RWPE2 (cell line): Measurements from ENCODE around the gene BTBD9.

Experiments used
- ATAC-seq: fragments of 200-7000 bp; cut with Tn5 transposase; 3 replicates; pipeline ENCODE4 v1.9.1; 2021; ENCODE audit warnings: low read depth
- DNase-seq: peaks from one replicate; pipeline ENCODE4 v3.0.0-alpha.2; 2020; ENCODE audit warnings: low spot score
- H3K27ac ChIP-seq: fragments of 450-650 bp; 2 replicates; pipeline ENCODE4 v1.5.1; 2017; ENCODE audit warnings: mild to moderate bottlenecking; ENCODE audit not compliant: poor library complexity, severe bottlenecking
- H3K27me3 ChIP-seq: fragments of 250-450 bp; sonication (Bioruptor Pico); 2 replicates; pipeline ENCODE4 v1.5.1; 2021; ENCODE audit warnings: mild to moderate bottlenecking, moderate library complexity; ENCODE audit not compliant: insufficient read depth, poor library complexity, severe bottlenecking
- H3K36me3 ChIP-seq: fragments of 250-450 bp; sonication (Bioruptor Pico); 2 replicates; pipeline ENCODE4 v1.5.1; 2020; ENCODE audit warnings: low read depth, mild to moderate bottlenecking, moderate library complexity
- H3K4me1 ChIP-seq: fragments of 250-450 bp; sonication (Bioruptor Pico); 2 replicates; pipeline ENCODE4 v1.5.1; 2021; ENCODE audit warnings: mild to moderate bottlenecking, moderate library complexity; ENCODE audit not compliant: insufficient read depth, poor library complexity, severe bottlenecking
- H3K4me3 ChIP-seq: fragments of 250-450 bp; sonication (Bioruptor Pico); 2 replicates; pipeline ENCODE4 v1.5.1; 2021; ENCODE audit warnings: mild to moderate bottlenecking, moderate library complexity; ENCODE audit not compliant: severe bottlenecking
- H3K9me3 ChIP-seq: fragments of 250-450 bp; sonication (Bioruptor Pico); 2 replicates; pipeline ENCODE4 v1.5.1; 2021; ENCODE audit warnings: mild to moderate bottlenecking, moderate library complexity; ENCODE audit not compliant: severe bottlenecking
- CTCF ChIP-seq: fragments of 450-650 bp; IDR thresholded peaks from one replicate; pipeline ENCODE4 v1.5.1; 2017; ENCODE audit warnings: mild to moderate bottlenecking, moderate library complexity; ENCODE audit not compliant: poor library complexity, severe bottlenecking

Gene BTBD9

GRCh38 chr6:38654263-38654662 lies 14.5 kb upstream of the BTBD9 start:
- TF ChIP-seq CTCF: no peak
- Histone ChIP-seq H3K27ac (no peak overlapping the region), H3K4me3 (no peak overlapping the region), H3K9me3 (no peaks in the 10 kb centered on the region), H3K4me1 (no peaks in the 10 kb centered on the region), H3K27me3 (no peaks in the 10 kb centered on the region), H3K36me3 (no peaks in the 10 kb centered on the region)
- DNase-seq: no peak
- no peak for ATAC-seq

- Histone ChIP-seq H3K27me3 (no peaks in the 10 kb centered on the region), H3K27ac (no peak overlapping the region), H3K4me1 (no peaks in the 10 kb centered on the region), H3K4me3 (no peak overlapping the region), H3K9me3 (no peaks in the 10 kb centered on the region), H3K36me3 (no peaks in the 10 kb centered on the region)
- TF ChIP-seq CTCF: no peak
- ATAC-seq (peak; percentile 25; the same call in 1 of the 3 replicates), DNase-seq (no peak)
These were observed 11.5 kb upstream of the BTBD9 start for GRCh38 chr6:38651121-38651784.

GRCh38 chr6:38650207-38650752 lies 10.6 kb upstream of the BTBD9 start:
- Histone ChIP-seq H3K36me3 (no peaks in the 10 kb centered on the region), H3K4me1 (no peaks in the 10 kb centered on the region), H3K27ac (no peak overlapping the region), H3K4me3 (no peak overlapping the region), H3K9me3 (no peaks in the 10 kb centered on the region), H3K27me3 (no peaks in the 10 kb centered on the region)
- no peak for ATAC-seq
- DNase-seq: no peak
- no peak for TF ChIP-seq CTCF

- Histone ChIP-seq H3K4me1 (no peaks in the 10 kb centered on the region), H3K27me3 (no peaks in the 10 kb centered on the region), H3K4me3 (no peak overlapping the region), H3K27ac (no peak overlapping the region), H3K9me3 (no peaks in the 10 kb centered on the region), H3K36me3 (no peaks in the 10 kb centered on the region)
- ATAC-seq (no peak), DNase-seq (no peak)
- TF ChIP-seq CTCF: no peak
These were observed 10.0 kb upstream of the BTBD9 start for GRCh38 chr6:38649744-38650143.

GRCh38 chr6:38648629-38649028 lies 8.9 kb upstream of the BTBD9 start:
- TF ChIP-seq CTCF: no peak
- no peak overlapping the region for H3K27ac ChIP-seq

More at GRCh38 chr6:38648629-38649028, 8.9 kb upstream of the BTBD9 start:
- no peak overlapping the region for H3K4me3 ChIP-seq
- ATAC-seq (no peak), DNase-seq (no peak)
- no peaks in the 10 kb centered on the region for H3K36me3 ChIP-seq
- no peaks in the 10 kb centered on the region for H3K27me3 ChIP-seq
- no peaks in the 10 kb centered on the region for H3K9me3 ChIP-seq
- H3K4me1 ChIP-seq: no peaks in the 10 kb centered on the region
